Mesenchymal stem cell (in vitro differentiated cells and primary cell): ENCODE data around the gene PIGN.

Source experiments
- DNase-seq: peaks from one replicate; pipeline ENCODE4 v3.0.0-alpha.2; 2013
- H2AFZ ChIP-seq: one replicate; pipeline ENCODE4 v1.6.1; 2013; ENCODE audit warnings: low read depth, mild to moderate bottlenecking, control low read depth, inconsistent platforms, low read length, moderate library complexity
- H2AK5ac ChIP-seq: 2 replicates; pipeline ENCODE4 v1.6.1; 2013; ENCODE audit warnings: low read length, moderate library complexity, mild to moderate bottlenecking, inconsistent platforms; ENCODE audit not compliant: severe bottlenecking
- H2BK120ac ChIP-seq: one replicate; pipeline ENCODE4 v1.6.1; 2013; ENCODE audit warnings: low read depth, mild to moderate bottlenecking, inconsistent platforms, low read length, moderate library complexity
- H2BK12ac ChIP-seq, 2 experiments: one replicate each; pipeline ENCODE4 v1.6.1; 2013; ENCODE audit warnings: inconsistent platforms in 2 of 2, low read length in 2 of 2, mild to moderate bottlenecking in 2 of 2, moderate library complexity in 2 of 2, control low read depth in 1 of 2
- H2BK15ac ChIP-seq: one replicate; pipeline ENCODE4 v1.6.1; 2013; ENCODE audit warnings: mild to moderate bottlenecking, low read depth, inconsistent platforms; ENCODE audit not compliant: poor library complexity, severe bottlenecking
- H2BK5ac ChIP-seq: 2 replicates; pipeline ENCODE4 v1.6.1; 2013; ENCODE audit warnings: low read depth, mild to moderate bottlenecking, low read length, control low read depth, inconsistent platforms; ENCODE audit not compliant: poor library complexity, severe bottlenecking
- H3K14ac ChIP-seq, 2 experiments: one replicate each; pipeline ENCODE4 v1.6.1; 2013; ENCODE audit warnings: inconsistent platforms in 2 of 2, low read length in 2 of 2, control low read depth in 1 of 2, mild to moderate bottlenecking in 1 of 2, moderate library complexity in 1 of 2
- H3K18ac ChIP-seq, 2 experiments: one replicate each; pipeline ENCODE4 v1.6.1; 2013; ENCODE audit warnings: inconsistent platforms in 2 of 2, low read length in 2 of 2, control low read depth in 1 of 2, low read depth in 1 of 2, mild to moderate bottlenecking in 1 of 2
- H3K23ac ChIP-seq, 2 experiments: one replicate each; pipeline ENCODE4 v1.6.1; 2013; ENCODE audit warnings: inconsistent platforms in 2 of 2, low read length in 2 of 2, mild to moderate bottlenecking in 2 of 2, moderate library complexity in 2 of 2, control low read depth in 1 of 2
- H3K27ac ChIP-seq: 2 replicates; pipeline ENCODE4 v1.5.1; 2013; ENCODE audit warnings: mild to moderate bottlenecking, moderate library complexity, low read length, control low read depth, inconsistent platforms; ENCODE audit not compliant: poor library complexity, severe bottlenecking
- H3K27me3 ChIP-seq, 2 experiments: 2 replicates each; pipeline versions ENCODE4 v1.6.1 to v1.7.0; 2013; ENCODE audit warnings: low read length in 2 of 2, mild to moderate bottlenecking in 2 of 2, moderate library complexity in 2 of 2, control low read depth in 1 of 2, inconsistent platforms in 1 of 2; ENCODE audit not compliant: control insufficient read depth in 1 of 2, insufficient read depth in 1 of 2
- H3K36me3 ChIP-seq, 2 experiments: 2 replicates each; pipeline versions ENCODE4 v1.6.1 to v1.7.0; 2013; ENCODE audit warnings: low read length in 2 of 2, control low read depth in 1 of 2, inconsistent platforms in 1 of 2, low read depth in 1 of 2, mild to moderate bottlenecking in 1 of 2; ENCODE audit not compliant: insufficient read depth in 2 of 2, control insufficient read depth in 1 of 2
- H3K4ac ChIP-seq, 2 experiments: one replicate each; pipeline ENCODE4 v1.6.1; 2013; ENCODE audit warnings: inconsistent platforms in 2 of 2, low read length in 2 of 2, mild to moderate bottlenecking in 2 of 2, moderate library complexity in 2 of 2, control low read depth in 1 of 2, low read depth in 1 of 2
- H3K4me1 ChIP-seq: 2 replicates; pipeline ENCODE4 v1.6.1; 2013; ENCODE audit warnings: low read depth, low read length, control low read depth; ENCODE audit not compliant: control insufficient read depth, insufficient read depth
- H3K4me2 ChIP-seq: 2 replicates; pipeline ENCODE4 v1.6.1; 2013; ENCODE audit warnings: low read length, mild to moderate bottlenecking, inconsistent platforms; ENCODE audit not compliant: poor library complexity, severe bottlenecking
- H3K4me3 ChIP-seq, 2 experiments: 2 replicates each; pipeline versions ENCODE4 v1.5.1 to v1.7.0; 2013; ENCODE audit warnings: low read length in 2 of 2, mild to moderate bottlenecking in 2 of 2, control low read depth in 1 of 2, low read depth in 1 of 2; ENCODE audit not compliant: insufficient read depth in 1 of 2
- H3K79me1 ChIP-seq: replicated peaks from 2 replicates; pipeline ENCODE4 v1.6.1; 2013; ENCODE audit warnings: mild to moderate bottlenecking, control low read depth, low read length, inconsistent platforms; ENCODE audit not compliant: poor library complexity, severe bottlenecking
- H3K9ac ChIP-seq: 2 replicates; pipeline ENCODE4 v1.7.0; 2013; ENCODE audit warnings: mild to moderate bottlenecking, low read length, moderate library complexity
- H3K9me3 ChIP-seq: 2 replicates; pipeline ENCODE4 v1.7.0; 2013; ENCODE audit warnings: mild to moderate bottlenecking, low read length; ENCODE audit not compliant: control insufficient read depth
- H4K8ac ChIP-seq: one replicate; pipeline ENCODE4 v1.6.1; 2013; ENCODE audit warnings: inconsistent platforms, mild to moderate bottlenecking, low read length, moderate library complexity
- H4K91ac ChIP-seq: one replicate; pipeline ENCODE4 v1.6.1; 2013; ENCODE audit warnings: mild to moderate bottlenecking, low read length, inconsistent platforms
- WGBS: methylation state at CpG from one replicate; pipeline ENCODE4 v1.1.7; 2013; ENCODE audit warnings: mixed read lengths; 5-methylcytosine and 5-hydroxymethylcytosine counted together

The PIGN gene

GRCh38 chr18:62109676-62110075, 77.2 kb downstream of the PIGN start:
- Histone ChIP-seq H3K14ac (no peak overlapping the region), H2AFZ (no peak overlapping the region), H2BK12ac (no peak overlapping the region), H4K91ac (no peak overlapping the region), H3K27ac (no peak overlapping the region), H3K27me3 (no peaks in the 10 kb centered on the region), H3K4me2 (no peak overlapping the region), H2BK120ac (no peak overlapping the region), H3K9me3 (no peaks in the 10 kb centered on the region), H3K36me3 (peaks cover 0 to 10% of the 10 kb centered on the region in 2 experiments), H3K4me1 (no peaks in the 10 kb centered on the region), H3K79me1 (no peaks in the 10 kb centered on the region), H3K9ac (no peak overlapping the region), H3K4me3 (no peak overlapping the region), H3K23ac (no peak overlapping the region), H2BK5ac (no peak overlapping the region), H3K18ac (no peak overlapping the region), H2BK15ac (no peak overlapping the region), H3K4ac (no peak overlapping the region), H2AK5ac (no peak overlapping the region), H4K8ac (no peak overlapping the region)
- no peak for DNase-seq
- 100% methylated on average over 1 of the region's 1 CpG for WGBS

DNA sequence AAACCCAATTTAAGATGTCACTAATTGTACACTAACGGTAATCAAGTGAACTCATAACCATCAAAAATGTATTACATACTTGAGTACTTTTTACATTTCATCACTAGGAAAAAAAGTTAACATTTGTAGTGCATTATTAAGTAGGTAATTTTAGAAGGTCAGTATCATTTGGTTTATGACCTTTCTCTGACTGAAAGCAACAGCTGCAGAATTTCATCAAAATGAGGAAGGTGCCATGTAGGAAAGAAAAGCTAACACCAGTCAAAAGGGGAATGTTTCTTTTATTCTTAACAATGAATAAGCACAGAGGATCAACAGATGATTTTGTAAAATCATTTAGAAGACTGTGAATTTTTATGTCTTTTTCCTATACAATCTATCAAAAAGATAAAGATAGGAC, 79.0 kb downstream of the PIGN start:
- Histone ChIP-seq H3K4me2 (no peak overlapping the region), H3K36me3 (peaks cover 0 to 13% of the 10 kb centered on the region in 2 experiments), H3K23ac (no peak overlapping the region), H2BK15ac (no peak overlapping the region), H4K8ac (no peak overlapping the region), H2AFZ (no peak overlapping the region), H3K79me1 (no peaks in the 10 kb centered on the region), H3K18ac (no peak overlapping the region), H3K4ac (no peak overlapping the region), H3K9me3 (no peaks in the 10 kb centered on the region), H3K27ac (no peak overlapping the region), H3K4me3 (no peak overlapping the region), H3K4me1 (no peaks in the 10 kb centered on the region), H3K9ac (no peak overlapping the region), H3K27me3 (no peaks in the 10 kb centered on the region), H2BK12ac (no peak overlapping the region), H2BK5ac (no peak overlapping the region), H2AK5ac (no peak overlapping the region), H2BK120ac (no peak overlapping the region), H3K14ac (no peak overlapping the region), H4K91ac (no peak overlapping the region)
- DNase-seq, result no peak
- WGBS, result no CpG with 5 or more reads among the region's 1 CpG

- Histone ChIP-seq H2AFZ (no peak overlapping the region), H2BK12ac (no peak overlapping the region), H3K4me3 (no peak overlapping the region), H2AK5ac (no peak overlapping the region), H2BK120ac (no peak overlapping the region), H3K27me3 (no peaks in the 10 kb centered on the region), H3K9me3 (no peaks in the 10 kb centered on the region), H3K36me3 (peaks cover 2 to 18% of the 10 kb centered on the region in 2 experiments), H3K14ac (no peak overlapping the region), H3K4me2 (no peak overlapping the region), H3K27ac (no peak overlapping the region), H3K79me1 (no peaks in the 10 kb centered on the region), H3K4me1 (no peaks in the 10 kb centered on the region), H3K9ac (no peak overlapping the region), H2BK5ac (no peak overlapping the region), H3K18ac (no peak overlapping the region), H4K91ac (no peak overlapping the region), H4K8ac (no peak overlapping the region), H3K23ac (no peak overlapping the region), H2BK15ac (no peak overlapping the region), H3K4ac (no peak overlapping the region)
- 6% methylated on average over 2 of the region's 2 CpGs for WGBS
- no peak for DNase-seq
Measured at GRCh38 chr18:62106271-62106670, 80.6 kb downstream of the PIGN start.

DNA sequence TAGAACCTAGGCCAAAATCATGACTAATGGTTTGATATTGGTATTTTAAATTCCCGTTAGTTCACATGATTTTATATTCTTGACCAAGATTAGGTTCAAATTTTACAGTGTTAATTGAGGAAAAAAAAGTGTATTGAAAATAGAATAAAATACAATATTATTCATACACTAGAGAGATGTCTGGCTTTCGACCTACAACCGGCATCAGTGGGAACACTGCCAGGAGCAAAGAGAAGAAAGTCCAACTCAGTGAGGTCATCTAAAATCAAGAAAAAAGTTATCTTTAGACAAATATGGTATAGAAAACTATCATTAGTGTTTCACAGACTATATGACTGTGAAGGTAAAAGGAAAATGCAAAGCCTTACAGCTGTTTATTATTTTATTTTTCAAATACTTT, 81.5 kb downstream of the PIGN start:
- H2AK5ac ChIP-seq, result no peak overlapping the region
- no peak overlapping the region for H3K27ac ChIP-seq
- H3K18ac ChIP-seq, result no peak overlapping the region
- H3K36me3 ChIP-seq, result peaks cover 2 to 22% of the 10 kb centered on the region in 2 experiments
- no peaks in the 10 kb centered on the region for H3K27me3 ChIP-seq
- DNase-seq, result no peak
- H3K4me1 ChIP-seq, result no peaks in the 10 kb centered on the region
- no peak overlapping the region for H3K23ac ChIP-seq
- no peak overlapping the region for H4K8ac ChIP-seq
- no peak overlapping the region for H2BK120ac ChIP-seq
- no peak overlapping the region for H2AFZ ChIP-seq
- no peaks in the 10 kb centered on the region for H3K79me1 ChIP-seq
- no peak overlapping the region for H3K4ac ChIP-seq
- no peak overlapping the region for H4K91ac ChIP-seq
- H3K9me3 ChIP-seq, result no peaks in the 10 kb centered on the region
- no peak overlapping the region for H3K4me3 ChIP-seq
- no peak overlapping the region for H3K14ac ChIP-seq
- no peak overlapping the region for H3K4me2 ChIP-seq
- H2BK15ac ChIP-seq, result no peak overlapping the region
- 100% methylated on average over 2 of the region's 3 CpGs for WGBS
- H2BK5ac ChIP-seq, result no peak overlapping the region
- H3K9ac ChIP-seq, result no peak overlapping the region
- no peak overlapping the region for H2BK12ac ChIP-seq
